Measurements from ENCODE around the gene DIPK1C. TPM values are rescaled to one million over a fixed set of nuclear protein-coding genes. Genes with fewer than 3 reads are reported as not detected.
A peak's percentile ranks its signal among the peaks of the same experiment; 100 is the strongest.

DIPK1C gene
- total and polyA plus RNA-seq, 9 of the 15 experiments (the other 6 are each of a cell fraction or from before 2014, with no cell fraction given), result 0.04 to 0.32 (median 0.15) TPM; not detected in 2

GRCh38 chr18:74495581-74496507 is 38.7 kb upstream of the DIPK1C start, which contains the start of gene CNDP2 (continued):
- TF ChIP-seq REST (IDR thresholded peaks at IDR 0.05; ENCODE audit: borderline replicate concordance) (peak; percentile 34; the same call in 1 of the 2 replicates), REST (CRISPR knock-in tag; IDR thresholded peaks at IDR 0.05; ENCODE audit: low read depth) (no peak), NBN (IDR thresholded peaks at IDR 0.05; ENCODE audit: low read depth) (0 out of 2 replicates have a peak, but pooled peaks have one; percentile 49), ZFP30 (CRISPR knock-in tag; IDR thresholded peaks at IDR 0.05; ENCODE audit: borderline replicate concordance) (no peak), ZFPM2 (CRISPR knock-in tag; IDR thresholded peaks at IDR 0.05) (no peak), NR4A1 (CRISPR knock-in tag; IDR thresholded peaks at IDR 0.05) (no peak), NR4A1 (tag; IDR thresholded peaks at IDR 0.05) (no peak), PURB (CRISPR knock-in tag; IDR thresholded peaks at IDR 0.05; ENCODE audit: low read depth) (no peak), MTA2 (IDR thresholded peaks at IDR 0.05; ENCODE audit: low read depth) (no peak), KLF13 (tag; IDR thresholded peaks at IDR 0.05; ENCODE audit: borderline replicate concordance, low read depth) (peak; percentile 71; the same call in 1 of the 2 replicates), ZNF124 (CRISPR knock-in tag; IDR thresholded peaks at IDR 0.05) (no peak), NCOR1 (IDR thresholded peaks at IDR 0.05) (no peak), ZC3H11A (IDR thresholded peaks at IDR 0.05; ENCODE audit: low read depth, low read length) (no peak), U2AF2 (optimal IDR thresholded peaks at IDR 0.05; ENCODE audit: low read depth, low read length) (no peak), PKNOX1 (IDR thresholded peaks at IDR 0.05) (peak; percentile 98), RNF219 (CRISPR knock-in tag; IDR thresholded peaks at IDR 0.05) (no peak)
